Brain microvascular endothelial cell (primary cell): ENCODE measurements around the gene ATG5.

Experiments
- DNase-seq: peaks from one replicate; pipeline ENCODE4 v3.0.0-alpha.2; 2020
- H3K27ac ChIP-seq: fragments of 250-450 bp; sonication (Bioruptor Pico); 2 replicates; pipeline ENCODE4 v1.5.1; 2020; ENCODE audit warnings: mild to moderate bottlenecking, moderate library complexity
- H3K27me3 ChIP-seq: fragments of 250-450 bp; sonication (Bioruptor Pico); replicated peaks from 2 replicates; pipeline ENCODE4 v1.5.1; 2020; ENCODE audit warnings: mild to moderate bottlenecking
- H3K36me3 ChIP-seq: fragments of 250-450 bp; sonication (Bioruptor Pico); replicated peaks from 2 replicates; pipeline ENCODE4 v1.5.1; 2020; ENCODE audit warnings: mild to moderate bottlenecking
- H3K4me3 ChIP-seq: 2 replicates; pipeline ENCODE4 v1.5.1; 2011; ENCODE audit warnings: low read depth, mild to moderate bottlenecking, control low read depth, low read length, moderate library complexity
- CTCF ChIP-seq: IDR thresholded peaks from 2 replicates; pipeline ENCODE4 v1.5.1; 2011; ENCODE audit warnings: low read depth, mild to moderate bottlenecking, moderate library complexity, low read length, control low read depth, inconsistent platforms; ENCODE audit errors: missing control alignments
- in situ Hi-C: cut with HindIII; loops from 2 replicates; pipeline ENCODE4 v1.10.0; 2017; ENCODE audit warnings: low sequenced_read_pairs, low pct_ligation_motif_present

ATG5 gene

GRCh38 chr6:106286746-106287145 lies 38.8 kb downstream of the ATG5 start:
- in situ Hi-C loops, result no loop called here
- Histone ChIP-seq H3K36me3 (peaks cover 11% of the 10 kb centered on the region), H3K27me3 (no peaks in the 10 kb centered on the region), H3K27ac (no peak overlapping the region), H3K4me3 (no peak overlapping the region)
- no peak for TF ChIP-seq CTCF
- no peak for DNase-seq

GRCh38 chr6:106283481-106283880 lies 42.1 kb downstream of the ATG5 start:
- Histone ChIP-seq H3K36me3 (no peaks in the 10 kb centered on the region), H3K27ac (no peak overlapping the region), H3K4me3 (no peak overlapping the region), H3K27me3 (no peaks in the 10 kb centered on the region)
- in situ Hi-C loops, result no loop called here
- DNase-seq, result no peak
- no peak for TF ChIP-seq CTCF

- Histone ChIP-seq H3K4me3 (no peak overlapping the region), H3K27me3 (no peaks in the 10 kb centered on the region), H3K36me3 (no peaks in the 10 kb centered on the region), H3K27ac (no peak overlapping the region)
- DNase-seq, result no peak
- no peak for TF ChIP-seq CTCF
- in situ Hi-C loops, result no loop called here
Measured at GRCh38 chr6:106281661-106282060, 43.9 kb downstream of the ATG5 start.

GRCh38 chr6:106281088-106281487 lies 44.5 kb downstream of the ATG5 start:
- no peaks in the 10 kb centered on the region for H3K27me3 ChIP-seq
- H3K27ac ChIP-seq, result no peak overlapping the region
- in situ Hi-C loops, result no loop called here
- DNase-seq, result no peak
- no peak overlapping the region for H3K4me3 ChIP-seq
- H3K36me3 ChIP-seq, result no peaks in the 10 kb centered on the region
- no peak for TF ChIP-seq CTCF

GRCh38 chr6:106279179-106279578 lies 46.4 kb downstream of the ATG5 start:
- H3K36me3 ChIP-seq, result no peaks in the 10 kb centered on the region
- no peak for TF ChIP-seq CTCF
- DNase-seq, result peak; percentile 52
- H3K4me3 ChIP-seq, result no peak overlapping the region
- H3K27me3 ChIP-seq, result no peaks in the 10 kb centered on the region
- in situ Hi-C loops, result no loop called here
- H3K27ac ChIP-seq, result no peak overlapping the region

- DNase-seq, result no peak
- H3K36me3 ChIP-seq, result no peaks in the 10 kb centered on the region
- H3K27me3 ChIP-seq, result no peaks in the 10 kb centered on the region
- H3K27ac ChIP-seq, result no peak overlapping the region
- H3K4me3 ChIP-seq, result no peak overlapping the region
- in situ Hi-C loops, result no loop called here
- TF ChIP-seq CTCF, result no peak
Measured at GRCh38 chr6:106275692-106276091, 49.9 kb downstream of the ATG5 start.
